SK-N-MC (cell line): ENCODE data around the gene SH2D3C.

Experiments used
- EZH2 ChIP-seq: fragments of 200-600 bp; sonication (generic); IDR thresholded peaks from one replicate; pipeline ENCODE4 v1.6.1; 2017; ENCODE audit warnings: antibody characterized with exemption
- FOXP2 ChIP-seq: optimal IDR thresholded peaks from 2 replicates; pipeline ENCODE3; 2011; ENCODE audit warnings: mild to moderate bottlenecking, moderate library complexity; ENCODE audit not compliant: insufficient read depth; ENCODE audit errors: extremely low read length, control extremely low read depth
- POLR2AphosphoS5 ChIP-seq: IDR thresholded peaks from 2 replicates; pipeline ENCODE4 v1.6.1; 2012; ENCODE audit warnings: mild to moderate bottlenecking, low read depth, low read length, borderline replicate concordance

DNA sequence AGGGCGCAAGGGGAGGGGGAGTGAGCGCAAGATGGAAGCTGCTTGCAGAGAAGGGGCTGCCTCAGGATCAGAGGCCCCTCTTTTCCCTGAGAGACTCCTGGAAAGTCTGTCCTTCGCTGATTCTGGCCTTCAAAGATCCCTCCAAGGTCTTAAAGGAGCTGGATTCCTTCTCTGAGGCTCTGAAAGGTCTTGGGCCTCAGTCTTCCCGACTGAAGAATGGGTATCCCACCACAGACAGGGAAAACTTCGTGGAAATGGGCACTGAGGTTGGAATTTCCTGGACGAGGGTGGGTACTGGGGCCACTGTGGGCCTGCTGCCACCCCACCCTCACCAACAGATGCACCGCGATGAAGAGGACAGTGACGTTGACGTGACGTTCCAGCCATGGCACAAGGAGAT lies 66.1 kb downstream of the SH2D3C start:
- TF ChIP-seq POLR2AphosphoS5 (no peak), EZH2 (no peak), FOXP2 (no peak)
